Neural cell (in vitro differentiated cells): ENCODE measurements around the gene ZCCHC12.

ENCODE experiments used
- CTCF ChIP-seq: fragments of 450-650 bp; IDR thresholded peaks from 2 replicates; pipeline ENCODE4 v1.5.1; 2014; ENCODE audit warnings: antibody characterized with exemption, mild to moderate bottlenecking, moderate library complexity; ENCODE audit not compliant: poor library complexity, severe bottlenecking
- EP300 ChIP-seq: fragments of 450-650 bp; conservative IDR thresholded peaks from 2 replicates; pipeline ENCODE4 v1.6.1; 2014; ENCODE audit warnings: antibody characterized with exemption, mild to moderate bottlenecking, moderate library complexity; ENCODE audit not compliant: poor library complexity, severe bottlenecking
- EZH2 ChIP-seq: fragments of 200-600, 300-800 bp; shearing (Covaris generic), sonication (generic); IDR thresholded peaks from 2 replicates; pipeline ENCODE4 v1.6.1; 2014; ENCODE audit warnings: antibody characterized with exemption, low read length, borderline replicate concordance, mild to moderate bottlenecking; ENCODE audit not compliant: insufficient read depth, poor library complexity, severe bottlenecking
- MXI1 ChIP-seq: fragments of 450-650 bp; conservative IDR thresholded peaks from 2 replicates; pipeline ENCODE4 v1.6.1; 2014; ENCODE audit warnings: antibody characterized with exemption, mild to moderate bottlenecking; ENCODE audit not compliant: poor library complexity, severe bottlenecking
- POLR2AphosphoS5 ChIP-seq: IDR thresholded peaks from 2 replicates; pipeline ENCODE4 v1.6.1; 2012
- RAD21 ChIP-seq: fragments of 450-650 bp; conservative IDR thresholded peaks from 2 replicates; pipeline ENCODE4 v1.6.1; 2014; ENCODE audit warnings: antibody characterized with exemption, mild to moderate bottlenecking, moderate library complexity
- REST ChIP-seq: IDR thresholded peaks from 2 replicates; pipeline ENCODE4 v1.6.1; 2012; ENCODE audit warnings: borderline replicate concordance
- SMC3 ChIP-seq: fragments of 450-650 bp; conservative IDR thresholded peaks from 2 replicates; pipeline ENCODE4 v1.6.1; 2014; ENCODE audit warnings: antibody characterized with exemption, mild to moderate bottlenecking, moderate library complexity; ENCODE audit not compliant: poor library complexity

DNA sequence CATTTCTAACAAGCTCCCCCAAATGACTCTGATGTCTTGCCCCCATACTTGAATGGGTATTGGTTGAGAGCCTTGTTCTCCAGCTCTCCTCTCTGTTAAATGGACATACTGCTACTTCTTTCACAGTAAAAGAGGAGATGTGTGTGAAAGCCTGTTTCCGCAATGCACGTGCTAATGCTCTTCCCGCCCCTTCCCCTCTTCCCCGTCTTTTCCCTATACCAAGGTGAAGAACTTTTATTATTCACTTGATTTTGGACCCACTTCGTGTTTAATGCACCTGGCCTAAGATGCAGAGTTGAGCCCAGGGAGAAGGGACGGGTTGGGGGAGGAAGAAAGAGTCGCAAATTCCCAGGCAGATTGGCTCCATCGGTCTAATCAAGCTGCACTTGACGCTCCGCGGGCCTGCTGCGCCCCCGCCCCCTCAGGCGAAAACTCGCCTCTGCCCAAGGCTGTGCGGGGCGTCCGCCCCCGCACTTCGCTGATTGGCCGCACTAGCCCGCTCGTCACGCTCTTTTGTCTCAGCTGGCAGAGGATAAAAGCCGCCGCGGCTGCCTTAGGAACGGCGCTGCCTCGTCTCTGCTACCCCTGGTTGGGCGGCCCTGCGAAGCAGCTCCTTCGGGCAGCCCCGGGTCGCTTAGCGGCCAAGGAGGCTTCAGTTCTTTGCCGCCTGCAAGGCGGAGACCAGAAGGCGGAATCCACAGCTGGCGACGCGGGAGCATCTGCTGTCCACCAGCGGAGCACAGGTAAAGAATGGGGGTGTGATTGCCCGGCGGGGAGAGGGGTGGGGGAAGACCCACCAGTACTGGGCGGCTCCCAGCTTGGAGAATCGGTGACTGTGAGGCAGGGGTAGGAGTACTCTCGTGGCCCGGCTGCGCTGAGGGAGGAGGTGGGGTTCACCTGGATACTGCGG is at the start of gene ZCCHC12:
- TF ChIP-seq POLR2AphosphoS5 (peak; percentile 97), CTCF (no peak), EZH2 (no peak), RAD21 (no peak), EP300 (no peak), REST (peak; percentile 90), SMC3 (no peak), MXI1 (peak; percentile 36)
